ENCODE results near the gene ANXA1.

The ANXA1 gene

GRCh38 chr9:73114958-73115357 is 36.7 kb upstream of the ANXA1 start:
- H3K56ac ChIP-seq (ENCODE audit: low read length), result no peak overlapping the region
- no peaks in the 10 kb centered on the region for H3K27me3 ChIP-seq (ENCODE audit: insufficient read depth, low read length, poor library complexity)
- no CpG with 5 or more reads among the region's 1 CpG for WGBS (ENCODE audit: extremely low coverage, insufficient coverage, low lambda C conversion rate)
- H3K36me3 ChIP-seq (ENCODE audit: control insufficient read depth, insufficient read depth, low read length), result no peaks in the 10 kb centered on the region
- H3K79me2 ChIP-seq (ENCODE audit: control insufficient read depth, insufficient read depth, low read length), result no peaks in the 10 kb centered on the region
- H3K18ac ChIP-seq (ENCODE audit: low read length), result peak overlapping the region; percentile 41
- H3K23ac ChIP-seq (ENCODE audit: low read length), result no peak overlapping the region
- H2BK15ac ChIP-seq (replicated peaks; ENCODE audit: low read depth), result no peak overlapping the region
- no peak overlapping the region for H3K27ac ChIP-seq (ENCODE audit: low read depth, low read length)
- no peak overlapping the region for H4K5ac ChIP-seq (ENCODE audit: low read length)
- no peak overlapping the region for H2BK5ac ChIP-seq (ENCODE audit: low read length)
- H4K8ac ChIP-seq (ENCODE audit: low read depth, low read length), result no peak overlapping the region
- H3K4me1 ChIP-seq (ENCODE audit: control insufficient read depth, low read depth, low read length), result no peaks in the 10 kb centered on the region
- H3K9ac ChIP-seq (ENCODE audit: low read length), result no peak overlapping the region
- H3K4me2 ChIP-seq (ENCODE audit: low read length), result no peak overlapping the region
- H2BK120ac ChIP-seq (ENCODE audit: low read depth, low read length), result no peak overlapping the region
- DNase-seq, result no peak
- no peak overlapping the region for H2AK5ac ChIP-seq (ENCODE audit: low read length)
- no peak overlapping the region for H3K4ac ChIP-seq (ENCODE audit: low read depth, low read length)
- no peaks in the 10 kb centered on the region for H3K79me1 ChIP-seq (ENCODE audit: low read length)
- no peak overlapping the region for H3K4me3 ChIP-seq (ENCODE audit: low read length)

GRCh38 chr9:73116031-73116430 is 35.6 kb upstream of the ANXA1 start:
- H3K4me3 ChIP-seq (ENCODE audit: low read length), result no peak overlapping the region
- H3K27ac ChIP-seq (ENCODE audit: low read depth, low read length), result no peak overlapping the region
- no peak for DNase-seq

GRCh38 chr9:73116880-73117279 is 34.8 kb upstream of the ANXA1 start:
- H2AK5ac ChIP-seq (ENCODE audit: low read length), result no peak overlapping the region
- no peak overlapping the region for H3K4ac ChIP-seq (ENCODE audit: low read depth, low read length)
- H3K27ac ChIP-seq (ENCODE audit: low read depth, low read length), result no peak overlapping the region
- no peak overlapping the region for H3K23ac ChIP-seq (ENCODE audit: low read length)
- no peak overlapping the region for H3K4me3 ChIP-seq (ENCODE audit: low read length)
- no peaks in the 10 kb centered on the region for H3K79me2 ChIP-seq (ENCODE audit: control insufficient read depth, insufficient read depth, low read length)
- no peaks in the 10 kb centered on the region for H3K27me3 ChIP-seq (ENCODE audit: insufficient read depth, low read length, poor library complexity)
- H3K36me3 ChIP-seq (ENCODE audit: control insufficient read depth, insufficient read depth, low read length), result no peaks in the 10 kb centered on the region
- no peak overlapping the region for H2BK120ac ChIP-seq (ENCODE audit: low read depth, low read length)
- no peak overlapping the region for H2BK15ac ChIP-seq (replicated peaks; ENCODE audit: low read depth)
- no peak overlapping the region for H3K18ac ChIP-seq (ENCODE audit: low read length)
- H4K5ac ChIP-seq (ENCODE audit: low read length), result no peak overlapping the region
- H3K4me2 ChIP-seq (ENCODE audit: low read length), result no peak overlapping the region
- no peaks in the 10 kb centered on the region for H3K79me1 ChIP-seq (ENCODE audit: low read length)
- no peak for DNase-seq
- H3K9ac ChIP-seq (ENCODE audit: low read length), result no peak overlapping the region
- no peak overlapping the region for H3K56ac ChIP-seq (ENCODE audit: low read length)
- H2BK5ac ChIP-seq (ENCODE audit: low read length), result no peak overlapping the region
- no peak overlapping the region for H4K8ac ChIP-seq (ENCODE audit: low read depth, low read length)
- H3K4me1 ChIP-seq (ENCODE audit: control insufficient read depth, low read depth, low read length), result no peaks in the 10 kb centered on the region
- no CpG with 5 or more reads among the region's 1 CpG for WGBS (ENCODE audit: extremely low coverage, insufficient coverage, low lambda C conversion rate)

More at GRCh38 chr9:73116031-73116430, 35.6 kb upstream of the ANXA1 start:
- no peak overlapping the region for H2BK5ac ChIP-seq (ENCODE audit: low read length)
- no peak overlapping the region for H2BK120ac ChIP-seq (ENCODE audit: low read depth, low read length)
- H3K79me2 ChIP-seq (ENCODE audit: control insufficient read depth, insufficient read depth, low read length), result no peaks in the 10 kb centered on the region
- no peak overlapping the region for H3K9ac ChIP-seq (ENCODE audit: low read length)
- H3K36me3 ChIP-seq (ENCODE audit: control insufficient read depth, insufficient read depth, low read length), result no peaks in the 10 kb centered on the region
- no peak overlapping the region for H3K23ac ChIP-seq (ENCODE audit: low read length)
- no peak overlapping the region for H3K18ac ChIP-seq (ENCODE audit: low read length)
- no CpG with 5 or more reads among the region's 1 CpG for WGBS (ENCODE audit: extremely low coverage, insufficient coverage, low lambda C conversion rate)
- no peaks in the 10 kb centered on the region for H3K79me1 ChIP-seq (ENCODE audit: low read length)
- no peak overlapping the region for H4K8ac ChIP-seq (ENCODE audit: low read depth, low read length)
- no peak overlapping the region for H3K4me2 ChIP-seq (ENCODE audit: low read length)
- H2AK5ac ChIP-seq (ENCODE audit: low read length), result no peak overlapping the region
- no peaks in the 10 kb centered on the region for H3K27me3 ChIP-seq (ENCODE audit: insufficient read depth, low read length, poor library complexity)
- H3K56ac ChIP-seq (ENCODE audit: low read length), result no peak overlapping the region
- H3K4me1 ChIP-seq (ENCODE audit: control insufficient read depth, low read depth, low read length), result no peaks in the 10 kb centered on the region
- no peak overlapping the region for H3K4ac ChIP-seq (ENCODE audit: low read depth, low read length)
- H4K5ac ChIP-seq (ENCODE audit: low read length), result no peak overlapping the region
- no peak overlapping the region for H2BK15ac ChIP-seq (replicated peaks; ENCODE audit: low read depth)

- no peaks in the 10 kb centered on the region for H3K36me3 ChIP-seq (ENCODE audit: control insufficient read depth, insufficient read depth, low read length)
- H3K4me1 ChIP-seq (ENCODE audit: control insufficient read depth, low read depth, low read length), result no peaks in the 10 kb centered on the region
- no peak overlapping the region for H3K23ac ChIP-seq (ENCODE audit: low read length)
- H4K5ac ChIP-seq (ENCODE audit: low read length), result no peak overlapping the region
- no peak overlapping the region for H3K4me2 ChIP-seq (ENCODE audit: low read length)
- no peak overlapping the region for H3K27ac ChIP-seq (ENCODE audit: low read depth, low read length)
- no peak overlapping the region for H3K4ac ChIP-seq (ENCODE audit: low read depth, low read length)
- H3K27me3 ChIP-seq (ENCODE audit: insufficient read depth, low read length, poor library complexity), result no peaks in the 10 kb centered on the region
- H2BK15ac ChIP-seq (replicated peaks; ENCODE audit: low read depth), result no peak overlapping the region
- no peak overlapping the region for H2BK120ac ChIP-seq (ENCODE audit: low read depth, low read length)
- no peak overlapping the region for H3K56ac ChIP-seq (ENCODE audit: low read length)
- no peak overlapping the region for H2AK5ac ChIP-seq (ENCODE audit: low read length)
- no peak for DNase-seq
- H3K18ac ChIP-seq (ENCODE audit: low read length), result no peak overlapping the region
- H2BK5ac ChIP-seq (ENCODE audit: low read length), result no peak overlapping the region
- H3K79me2 ChIP-seq (ENCODE audit: control insufficient read depth, insufficient read depth, low read length), result no peaks in the 10 kb centered on the region
- H3K9ac ChIP-seq (ENCODE audit: low read length), result no peak overlapping the region
- no peak overlapping the region for H3K4me3 ChIP-seq (ENCODE audit: low read length)
- H3K79me1 ChIP-seq (ENCODE audit: low read length), result no peaks in the 10 kb centered on the region
- H4K8ac ChIP-seq (ENCODE audit: low read depth, low read length), result no peak overlapping the region
These were observed 33.4 kb upstream of the ANXA1 start for GRCh38 chr9:73118286-73118685.

- no peak overlapping the region for H2BK120ac ChIP-seq (ENCODE audit: low read depth, low read length)
- H3K23ac ChIP-seq (ENCODE audit: low read length), result no peak overlapping the region
- no peaks in the 10 kb centered on the region for H3K79me2 ChIP-seq (ENCODE audit: control insufficient read depth, insufficient read depth, low read length)
- peak; percentile 32 for DNase-seq
- H3K4me2 ChIP-seq (ENCODE audit: low read length), result no peak overlapping the region
- no peaks in the 10 kb centered on the region for H3K4me1 ChIP-seq (ENCODE audit: control insufficient read depth, low read depth, low read length)
- no peak overlapping the region for H3K56ac ChIP-seq (ENCODE audit: low read length)
- no peak overlapping the region for H4K8ac ChIP-seq (ENCODE audit: low read depth, low read length)
- H2BK5ac ChIP-seq (ENCODE audit: low read length), result no peak overlapping the region
- H3K9ac ChIP-seq (ENCODE audit: low read length), result no peak overlapping the region
- no peak overlapping the region for H2BK15ac ChIP-seq (replicated peaks; ENCODE audit: low read depth)
- H3K18ac ChIP-seq (ENCODE audit: low read length), result no peak overlapping the region
- no peak overlapping the region for H3K4ac ChIP-seq (ENCODE audit: low read depth, low read length)
- no peaks in the 10 kb centered on the region for H3K27me3 ChIP-seq (ENCODE audit: insufficient read depth, low read length, poor library complexity)
- no peak overlapping the region for H3K4me3 ChIP-seq (ENCODE audit: low read length)
- no peak overlapping the region for H4K5ac ChIP-seq (ENCODE audit: low read length)
- H3K79me1 ChIP-seq (ENCODE audit: low read length), result no peaks in the 10 kb centered on the region
- H2AK5ac ChIP-seq (ENCODE audit: low read length), result no peak overlapping the region
- no CpG with 5 or more reads among the region's 4 CpGs for WGBS (ENCODE audit: extremely low coverage, insufficient coverage, low lambda C conversion rate)
- no peak overlapping the region for H3K27ac ChIP-seq (ENCODE audit: low read depth, low read length)
- no peaks in the 10 kb centered on the region for H3K36me3 ChIP-seq (ENCODE audit: control insufficient read depth, insufficient read depth, low read length)
These were observed 32.6 kb upstream of the ANXA1 start for GRCh38 chr9:73118898-73119554.

GRCh38 chr9:73121375-73121935 is 30.2 kb upstream of the ANXA1 start:
- no peaks in the 10 kb centered on the region for H3K27me3 ChIP-seq (ENCODE audit: insufficient read depth, low read length, poor library complexity)
- H3K79me2 ChIP-seq (ENCODE audit: control insufficient read depth, insufficient read depth, low read length), result no peaks in the 10 kb centered on the region
- no peaks in the 10 kb centered on the region for H3K79me1 ChIP-seq (ENCODE audit: low read length)
- H3K27ac ChIP-seq (ENCODE audit: low read depth, low read length), result no peak overlapping the region
- no peak overlapping the region for H2AK5ac ChIP-seq (ENCODE audit: low read length)
- no peaks in the 10 kb centered on the region for H3K36me3 ChIP-seq (ENCODE audit: control insufficient read depth, insufficient read depth, low read length)
- no peak overlapping the region for H2BK15ac ChIP-seq (replicated peaks; ENCODE audit: low read depth)
- H3K4me2 ChIP-seq (ENCODE audit: low read length), result no peak overlapping the region
- H4K8ac ChIP-seq (ENCODE audit: low read depth, low read length), result peak overlapping the region; percentile 56
- no peak overlapping the region for H2BK120ac ChIP-seq (ENCODE audit: low read depth, low read length)
- WGBS (ENCODE audit: extremely low coverage, insufficient coverage, low lambda C conversion rate), result no CpG with 5 or more reads among the region's 1 CpG
- no peaks in the 10 kb centered on the region for H3K4me1 ChIP-seq (ENCODE audit: control insufficient read depth, low read depth, low read length)
- H3K9ac ChIP-seq (ENCODE audit: low read length), result no peak overlapping the region
- no peak overlapping the region for H3K4ac ChIP-seq (ENCODE audit: low read depth, low read length)
- no peak overlapping the region for H3K23ac ChIP-seq (ENCODE audit: low read length)
- H2BK5ac ChIP-seq (ENCODE audit: low read length), result no peak overlapping the region
- H3K4me3 ChIP-seq (ENCODE audit: low read length), result no peak overlapping the region
- DNase-seq, result no peak
- no peak overlapping the region for H4K5ac ChIP-seq (ENCODE audit: low read length)
- H3K56ac ChIP-seq (ENCODE audit: low read length), result no peak overlapping the region
- H3K18ac ChIP-seq (ENCODE audit: low read length), result no peak overlapping the region
